GM15510 (cell line): Measurements from ENCODE around the gene APEX1.

Experiments used
- POLR2A ChIP-seq: IDR thresholded peaks from 3 replicates; pipeline ENCODE4 v1.6.1; 2011; ENCODE audit warnings: borderline replicate concordance; ENCODE audit not compliant: insufficient read length; ENCODE audit errors: extremely low read depth

APEX1 gene

DNA sequence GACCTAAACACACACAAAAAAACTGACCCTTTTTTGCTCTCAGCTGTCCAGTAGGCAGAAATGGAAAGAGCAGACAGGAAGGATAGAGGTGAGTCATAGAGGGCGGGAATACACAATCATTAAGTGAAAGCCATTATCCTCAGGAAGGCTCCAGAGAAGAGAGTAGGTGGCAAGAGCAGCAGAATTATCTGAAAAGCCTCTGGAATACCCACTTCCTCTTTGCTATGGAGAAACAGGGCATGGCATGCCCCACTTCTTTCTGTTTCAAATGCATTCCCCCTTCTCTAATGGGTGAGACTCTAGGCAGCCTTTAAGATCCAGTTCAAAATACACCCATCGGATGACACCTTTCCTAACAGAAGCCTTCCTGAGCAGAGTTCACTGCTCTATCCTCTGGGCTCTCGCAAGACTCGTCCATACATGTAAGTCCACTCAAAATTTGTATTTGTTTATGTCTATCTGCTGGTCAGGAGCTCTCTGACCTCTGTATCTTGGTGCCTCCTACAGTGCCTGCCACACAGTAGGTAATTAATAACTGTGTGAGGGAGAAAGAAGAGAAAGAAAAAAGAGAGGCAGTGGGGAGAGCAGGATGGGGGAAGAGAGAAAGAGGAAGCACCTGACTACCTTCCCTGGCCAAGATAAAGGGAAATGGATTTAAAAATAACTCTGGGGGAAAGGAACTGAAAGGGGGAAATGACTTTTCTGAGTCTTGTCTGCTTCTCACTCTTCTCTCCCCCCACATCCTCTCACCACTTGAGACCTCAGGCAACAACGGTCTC is 27.6 kb upstream of the APEX1 start:
- no peak for TF ChIP-seq POLR2A

DNA sequence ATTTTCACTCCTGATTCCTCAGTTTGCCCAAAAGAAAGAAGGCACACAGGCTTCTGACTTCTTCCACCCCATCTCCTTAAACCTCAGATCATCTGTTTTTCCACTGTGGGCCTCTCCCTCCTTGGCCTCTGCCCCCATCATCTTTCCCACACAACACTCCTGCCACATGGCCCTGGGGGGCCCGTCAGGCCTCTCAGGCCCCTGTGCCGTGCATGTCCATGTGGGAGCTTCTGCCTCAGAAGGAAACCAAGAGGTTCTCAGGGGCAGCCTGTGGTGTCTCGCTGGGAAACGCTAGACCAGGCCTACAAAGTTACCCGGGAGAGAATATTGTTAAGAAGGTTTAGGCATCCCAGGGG is 27.0 kb upstream of the APEX1 start:
- no peak for TF ChIP-seq POLR2A

DNA sequence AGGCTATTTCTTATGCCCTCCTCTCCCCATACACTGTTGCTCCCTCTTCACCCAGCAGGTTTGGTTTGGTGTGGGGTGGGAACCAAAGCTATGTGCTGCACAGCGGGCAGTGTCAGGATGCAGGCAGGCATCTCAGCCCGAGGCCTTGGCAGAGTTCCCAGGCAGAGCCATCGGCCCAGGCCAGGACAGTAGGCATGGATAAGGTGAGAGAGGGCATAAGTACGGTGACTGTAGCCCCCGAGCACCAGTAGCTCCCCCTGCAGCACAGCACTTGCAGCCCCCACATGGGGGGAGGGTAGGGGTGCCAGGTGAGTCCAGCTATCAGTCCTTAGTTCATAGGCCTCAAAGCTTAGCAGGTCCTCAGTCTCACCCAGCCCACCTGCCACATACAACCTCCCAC is 26.2 kb upstream of the APEX1 start:
- no peak for TF ChIP-seq POLR2A

DNA sequence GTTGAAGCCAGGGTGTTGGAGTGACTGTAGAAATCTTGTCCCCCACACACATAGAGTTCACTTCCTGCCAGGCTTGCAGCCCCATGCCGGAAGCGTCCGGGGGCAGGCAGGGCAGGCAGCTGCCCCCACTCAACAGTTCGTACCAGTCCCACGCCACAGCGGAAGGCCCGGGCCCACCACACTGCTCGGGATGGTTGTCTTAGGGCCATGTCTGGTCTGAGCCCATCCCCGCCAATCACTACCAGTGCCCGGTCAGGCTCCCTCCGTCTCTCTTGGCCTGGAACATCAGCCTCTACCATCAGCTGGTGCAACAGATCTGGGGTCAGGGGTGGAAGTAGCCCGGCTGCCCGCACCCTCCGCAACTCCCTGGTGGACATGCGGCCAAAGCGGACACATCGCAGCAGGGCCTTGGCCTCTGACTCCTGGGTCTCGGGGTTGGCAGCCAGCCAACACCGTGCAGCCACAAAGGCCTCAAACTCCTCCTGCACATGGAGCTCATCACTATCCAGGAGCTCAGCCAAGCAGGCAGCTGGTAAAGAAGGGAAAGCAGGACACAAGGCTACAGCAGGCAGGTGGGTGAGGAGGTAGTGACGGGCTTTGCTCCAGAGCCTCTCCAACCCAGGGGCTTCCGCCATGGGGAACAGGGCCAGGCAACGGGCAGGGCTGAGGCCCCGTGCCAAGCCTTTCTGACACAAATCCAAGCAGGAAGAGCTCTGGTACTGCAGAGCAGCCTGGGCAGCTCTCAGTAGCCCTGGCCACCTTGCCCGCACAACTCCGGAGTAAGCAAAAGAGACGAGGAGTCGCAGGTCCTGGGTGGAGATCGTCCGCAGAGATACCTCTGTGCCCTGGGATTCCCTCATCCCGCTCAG is 25.0 kb upstream of the APEX1 start:
- TF ChIP-seq POLR2A = no peak

DNA sequence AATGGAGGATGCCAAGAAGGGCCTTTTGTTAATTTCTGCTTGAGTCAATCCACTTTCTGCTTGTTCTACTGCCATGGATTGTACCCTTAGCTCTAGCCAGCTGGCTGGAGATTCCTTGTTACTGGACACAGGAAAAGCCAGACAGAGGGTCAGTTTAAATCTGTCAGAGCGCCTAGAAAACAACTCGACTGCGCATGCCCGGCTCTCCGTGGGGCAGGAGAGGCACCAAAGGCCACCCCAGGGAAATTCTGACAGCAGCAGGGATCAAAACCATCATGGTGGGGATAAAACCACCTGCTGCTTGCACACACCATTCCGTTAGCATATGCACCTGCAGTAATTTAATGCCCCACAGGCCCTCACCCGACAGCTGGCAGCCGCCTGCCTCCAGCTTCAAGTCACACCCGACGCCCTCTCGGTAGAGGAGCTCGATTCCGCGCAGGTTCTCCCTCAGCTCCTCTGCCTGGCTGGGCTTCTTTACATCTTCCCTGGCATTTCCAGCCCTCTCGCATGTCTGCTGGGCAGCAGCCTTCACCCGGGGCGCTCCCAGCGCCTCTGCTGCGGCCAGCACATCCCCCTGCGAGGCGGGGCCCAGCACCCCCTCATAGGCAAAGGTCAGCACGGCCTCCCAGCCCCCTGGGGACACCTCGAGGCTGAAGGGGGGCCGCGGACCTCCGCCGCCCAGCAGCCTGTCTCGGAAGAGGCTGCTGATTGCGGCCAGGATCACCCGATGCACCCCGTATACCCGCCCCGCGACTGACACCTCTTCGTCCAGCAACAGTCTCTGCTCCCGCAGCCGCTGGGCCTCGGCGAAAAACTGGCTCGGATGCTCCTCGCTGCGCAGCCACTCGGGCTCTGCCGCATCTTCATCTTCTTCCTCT is 20.1 kb upstream of the APEX1 start:
- no peak for TF ChIP-seq POLR2A

DNA sequence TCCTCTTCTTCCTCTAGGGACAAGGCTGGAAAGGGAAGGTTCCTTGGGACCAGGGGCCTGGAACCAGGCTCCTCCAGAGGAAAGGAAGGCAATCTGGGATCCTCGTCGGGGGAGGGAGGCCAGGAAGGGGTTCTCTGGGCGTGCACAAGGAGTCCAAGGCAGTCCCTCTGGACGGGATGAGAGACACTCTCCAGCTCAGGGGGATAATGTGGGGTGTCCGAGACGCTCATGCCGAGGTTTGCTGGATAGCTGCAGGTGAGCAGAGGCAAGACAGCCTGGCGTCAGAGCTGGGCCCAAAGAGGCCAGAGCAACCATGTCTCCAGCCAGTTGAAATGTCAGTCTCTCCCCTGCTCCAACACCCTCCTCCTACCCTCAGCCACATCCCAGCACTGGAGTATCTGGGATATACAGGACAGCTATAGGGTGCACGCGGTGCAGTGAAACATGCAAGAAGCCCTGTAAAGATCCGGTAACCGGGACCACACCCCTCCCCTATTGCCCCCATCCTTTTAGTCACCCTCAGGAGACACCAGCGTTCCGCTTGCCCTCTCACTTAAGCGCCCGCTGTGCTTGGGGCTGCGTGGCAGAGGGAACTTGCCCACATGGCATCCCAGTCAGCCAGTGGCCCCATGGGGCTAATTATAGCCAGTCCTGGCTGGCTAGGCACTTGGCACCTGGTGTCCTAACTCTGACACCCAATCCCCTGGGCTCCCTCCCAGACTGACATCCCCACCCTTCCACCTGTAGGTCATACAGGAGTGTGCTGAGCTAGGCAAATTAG is 19.3 kb upstream of the APEX1 start, which contains the start of gene KLHL33:
Gene KLHL33, minus strand, starts transcription at position 585 of the 781 bp plus-strand sequence. Its CDS starts 355 bp downstream, at position 230.
- TF ChIP-seq POLR2A = no peak

DNA sequence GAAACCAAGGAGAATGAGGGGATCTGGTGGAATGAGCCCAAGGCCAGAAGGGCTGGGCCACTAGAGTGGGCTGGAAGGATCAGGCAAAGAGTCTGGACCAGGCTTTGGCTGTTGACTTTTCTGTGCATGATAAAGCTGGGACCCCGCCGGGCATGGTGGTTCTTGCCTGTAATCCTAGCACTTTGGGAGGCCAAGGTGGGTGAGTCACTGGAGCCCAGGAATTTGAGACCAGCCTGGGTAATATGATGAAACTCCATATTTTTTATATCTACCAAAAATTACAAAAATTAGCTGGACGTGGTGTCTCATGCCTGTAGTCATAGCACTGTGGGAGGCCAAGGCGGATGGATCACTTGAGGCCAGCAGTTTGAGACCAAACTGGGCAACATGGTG is 18.7 kb upstream of the APEX1 start:
- no peak for TF ChIP-seq POLR2A

DNA sequence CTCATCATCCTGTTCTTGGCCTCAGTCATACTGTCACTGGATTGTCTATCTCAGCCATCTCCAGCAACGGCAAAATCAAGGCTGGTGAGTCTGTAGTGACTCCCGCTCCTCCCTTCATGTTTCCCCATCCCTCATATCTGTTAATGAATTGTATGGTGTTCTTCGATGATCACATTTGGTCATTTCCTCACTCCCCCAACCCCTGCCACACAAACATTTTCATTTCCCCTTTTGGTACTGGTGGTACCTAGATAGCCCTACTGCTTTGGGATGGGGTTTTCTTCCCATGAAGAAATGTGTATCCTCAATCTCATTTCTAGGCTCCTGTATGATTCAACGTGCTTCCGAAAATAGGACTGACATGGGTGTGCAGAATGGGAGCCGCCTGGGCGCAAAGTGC is 16.4 kb upstream of the APEX1 start:
- no peak for TF ChIP-seq POLR2A

DNA sequence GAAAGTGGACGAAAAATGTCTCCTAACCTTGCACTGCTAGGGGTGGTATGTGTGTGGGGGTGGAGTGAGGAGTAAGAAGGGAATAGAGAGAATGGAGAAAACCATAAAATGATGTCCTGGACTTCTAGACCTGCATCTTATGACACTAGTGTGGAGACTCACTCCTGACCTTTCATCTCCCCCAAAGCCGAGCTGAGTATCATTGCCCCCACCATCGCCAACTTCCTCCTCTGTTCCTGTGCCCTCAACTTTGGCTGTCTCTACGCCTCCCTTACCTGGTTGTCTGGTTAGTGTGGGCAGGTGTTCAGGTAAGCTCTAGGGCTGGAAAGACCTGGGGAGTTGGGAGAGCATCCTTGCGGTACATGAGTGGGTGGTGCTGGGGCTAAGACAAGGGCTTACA is 14.6 kb upstream of the APEX1 start:
- TF ChIP-seq POLR2A = no peak

DNA sequence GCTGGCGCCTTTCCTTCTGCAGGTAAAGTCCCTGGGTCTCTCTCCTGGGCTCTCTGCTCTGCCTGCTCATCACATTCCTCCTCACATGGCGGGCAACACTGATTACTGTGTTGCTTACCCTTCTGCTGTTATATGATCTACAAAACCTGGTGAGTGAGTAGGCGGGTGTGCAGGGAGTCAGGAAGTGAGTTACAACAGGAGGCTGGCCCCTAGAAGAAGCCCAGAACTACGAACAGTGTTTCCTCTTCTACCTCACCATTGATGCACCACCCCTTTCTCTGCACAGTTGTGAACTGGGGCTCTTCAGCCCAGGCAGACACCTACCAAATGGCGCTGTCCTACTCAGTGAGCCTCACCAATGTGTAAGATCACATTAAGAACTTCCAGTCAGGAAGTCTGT is 14.1 kb upstream of the APEX1 start:
- TF ChIP-seq POLR2A = no peak

DNA sequence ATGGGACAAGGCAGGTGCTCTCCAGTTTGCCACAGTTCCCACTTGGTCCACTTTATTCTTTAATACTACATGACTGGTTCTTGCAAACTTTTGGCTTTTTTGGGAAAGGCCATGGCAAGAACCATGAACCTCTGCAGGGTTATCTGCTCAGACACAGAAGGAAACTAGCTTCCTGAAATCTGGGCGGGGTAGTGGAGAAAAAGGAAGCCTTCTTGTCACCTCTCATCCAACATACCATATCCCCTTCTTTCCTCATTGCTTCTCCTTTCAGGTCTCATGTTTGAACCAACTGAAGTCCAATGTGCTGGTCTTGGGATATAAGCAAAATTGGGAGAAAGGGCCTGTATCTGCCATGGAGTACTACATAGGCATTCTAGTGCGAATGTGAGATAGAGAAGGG is 13.6 kb upstream of the APEX1 start:
- no peak for TF ChIP-seq POLR2A

DNA sequence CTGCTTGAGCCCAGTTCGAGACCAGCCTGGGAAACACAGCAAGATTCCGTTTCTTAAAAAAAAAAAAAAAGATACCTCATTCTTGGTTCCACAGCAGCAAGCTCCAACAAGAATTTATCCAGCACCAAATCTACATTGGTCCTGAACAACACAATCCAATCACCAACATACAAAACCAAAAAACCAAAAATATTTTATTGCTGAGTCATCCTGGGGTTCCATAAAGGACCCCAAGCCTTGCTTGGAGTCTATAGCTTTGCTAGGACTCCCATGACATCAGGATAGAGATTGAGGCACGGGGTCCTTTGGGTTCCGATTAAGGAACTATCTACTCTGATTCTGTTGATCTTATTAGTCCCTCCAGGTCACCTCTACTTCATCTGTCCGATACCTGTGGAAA is 8.1 kb upstream of the APEX1 start:
- TF ChIP-seq POLR2A = no peak

DNA sequence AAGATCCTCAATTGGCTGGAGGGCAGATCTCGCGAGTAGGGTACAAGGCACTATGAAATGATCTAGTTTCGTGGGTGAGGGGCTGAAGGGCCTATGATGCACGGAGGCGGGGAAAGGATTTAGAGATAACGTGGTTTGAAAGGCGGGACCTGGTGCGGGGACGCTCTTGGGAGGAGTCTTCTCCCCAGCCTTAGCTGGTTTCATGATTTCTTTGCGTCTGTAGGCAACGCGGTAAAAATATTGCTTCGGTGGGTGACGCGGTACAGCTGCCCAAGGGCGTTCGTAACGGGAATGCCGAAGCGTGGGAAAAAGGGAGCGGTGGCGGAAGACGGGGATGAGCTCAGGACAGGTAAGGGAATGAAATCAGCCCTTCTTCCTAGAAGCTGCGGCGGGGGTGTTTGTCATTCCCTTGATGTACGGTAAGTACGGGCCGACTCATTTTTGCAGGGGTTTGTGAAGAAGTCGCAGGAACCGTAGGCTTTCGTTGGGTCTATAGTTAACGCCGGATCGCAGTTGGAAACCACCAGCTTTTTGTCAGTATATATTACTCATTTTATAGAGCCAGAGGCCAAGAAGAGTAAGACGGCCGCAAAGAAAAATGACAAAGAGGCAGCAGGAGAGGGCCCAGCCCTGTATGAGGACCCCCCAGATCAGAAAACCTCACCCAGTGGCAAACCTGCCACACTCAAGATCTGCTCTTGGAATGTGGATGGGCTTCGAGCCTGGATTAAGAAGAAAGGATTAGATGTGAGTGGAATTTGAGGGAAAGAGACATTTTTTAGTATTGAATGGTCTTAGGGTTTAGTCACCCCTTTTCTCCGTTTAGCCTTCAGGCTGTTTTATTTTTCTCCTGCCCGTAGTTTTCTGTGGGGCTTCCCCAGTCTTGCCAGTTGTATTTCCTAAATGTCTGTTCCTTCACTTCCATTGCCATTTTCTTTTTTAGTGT is 602 bp downstream of the APEX1 start:
- TF ChIP-seq POLR2A = no peak
